Nephron progenitor cell (in vitro differentiated cells): ENCODE results near the gene CFAP46.

Experiments
- DNase-seq: peaks from one replicate; pipeline ENCODE4 v3.0.0; 2021
- H3K27ac Mint-ChIP-seq: 2 replicates; pipeline ENCODE4 v1.8.0; 2021; ENCODE audit warnings: mild to moderate bottlenecking, moderate library complexity, mixed read lengths
- H3K27me3 Mint-ChIP-seq: 2 replicates; pipeline ENCODE4 v1.8.0; 2021; ENCODE audit warnings: mild to moderate bottlenecking, low read depth, mixed read lengths; ENCODE audit not compliant: poor library complexity
- H3K36me3 Mint-ChIP-seq: 2 replicates; pipeline ENCODE4 v1.8.0; 2021; ENCODE audit warnings: low read depth, mixed read lengths
- H3K4me1 Mint-ChIP-seq: 2 replicates; pipeline ENCODE4 v1.8.0; 2021; ENCODE audit warnings: mixed read lengths
- H3K4me3 Mint-ChIP-seq: 2 replicates; pipeline ENCODE4 v1.8.0; 2021; ENCODE audit warnings: mild to moderate bottlenecking, moderate library complexity, mixed read lengths
- H3K9me3 Mint-ChIP-seq: 2 replicates; pipeline ENCODE4 v1.8.0; 2021; ENCODE audit warnings: mild to moderate bottlenecking, moderate library complexity, mixed read lengths
- CTCF ChIP-seq: fragments of 200-600 bp; sonication (generic); IDR thresholded peaks from 2 replicates; pipeline ENCODE4 v1.5.0; 2021; ENCODE audit warnings: antibody characterized with exemption

CFAP46 gene

GRCh38 chr10:132945125-132945893 is 2.9 kb upstream of the CFAP46 start:
- Mint-ChIP-seq H3K36me3 (no peaks in the 10 kb centered on the region), H3K27me3 (peaks cover 51% of the 10 kb centered on the region), H3K27ac (no peak overlapping the region), H3K4me1 (peaks cover 13% of the 10 kb centered on the region), H3K9me3 (no peaks in the 10 kb centered on the region), H3K4me3 (no peak overlapping the region)
- no peak for TF ChIP-seq CTCF
- DNase-seq, result no peak

DNA sequence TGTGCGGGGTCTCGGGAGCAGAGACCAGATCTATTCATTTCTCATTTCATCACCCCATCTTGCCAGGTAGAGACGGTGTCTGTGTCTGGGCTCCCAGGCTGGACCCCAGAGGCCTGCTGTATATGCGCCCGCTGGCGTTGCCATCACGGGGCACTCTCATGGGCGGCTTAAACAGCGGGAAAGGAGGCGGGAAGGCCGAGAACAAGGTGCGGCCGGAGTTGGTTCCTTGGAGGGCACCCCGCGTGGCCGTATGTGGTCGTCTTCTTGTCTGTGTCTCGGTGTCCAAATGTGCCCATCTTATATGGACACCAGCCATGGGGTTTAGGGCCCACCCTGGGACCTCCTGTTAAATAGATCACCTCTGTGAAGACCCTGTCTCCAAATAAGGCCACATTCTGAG is 2.1 kb upstream of the CFAP46 start:
- Mint-ChIP-seq H3K4me1 (peaks cover 13% of the 10 kb centered on the region), H3K4me3 (peak overlapping the region; percentile 25), H3K36me3 (no peaks in the 10 kb centered on the region), H3K27ac (peak overlapping the region; percentile 29), H3K9me3 (no peaks in the 10 kb centered on the region), H3K27me3 (peaks cover 49% of the 10 kb centered on the region)
- DNase-seq, result no peak
- TF ChIP-seq CTCF, result no peak

GRCh38 chr10:132943791-132944404 is 1.5 kb upstream of the CFAP46 start:
- Mint-ChIP-seq H3K4me1 (peaks cover 13% of the 10 kb centered on the region), H3K9me3 (no peaks in the 10 kb centered on the region), H3K36me3 (no peaks in the 10 kb centered on the region), H3K27ac (no peak overlapping the region), H3K4me3 (peak overlapping the region; percentile 55), H3K27me3 (peaks cover 43% of the 10 kb centered on the region)
- TF ChIP-seq CTCF, result no peak
- DNase-seq, result no peak

- Mint-ChIP-seq H3K27me3 (peaks cover 39% of the 10 kb centered on the region), H3K4me3 (peak overlapping the region; percentile 90), H3K27ac (no peak overlapping the region), H3K4me1 (peaks cover 20% of the 10 kb centered on the region), H3K36me3 (no peaks in the 10 kb centered on the region), H3K9me3 (no peaks in the 10 kb centered on the region)
- no peak for DNase-seq
- TF ChIP-seq CTCF, result no peak
Measured at GRCh38 chr10:132943058-132943790, 854 bp upstream of the CFAP46 start.

DNA sequence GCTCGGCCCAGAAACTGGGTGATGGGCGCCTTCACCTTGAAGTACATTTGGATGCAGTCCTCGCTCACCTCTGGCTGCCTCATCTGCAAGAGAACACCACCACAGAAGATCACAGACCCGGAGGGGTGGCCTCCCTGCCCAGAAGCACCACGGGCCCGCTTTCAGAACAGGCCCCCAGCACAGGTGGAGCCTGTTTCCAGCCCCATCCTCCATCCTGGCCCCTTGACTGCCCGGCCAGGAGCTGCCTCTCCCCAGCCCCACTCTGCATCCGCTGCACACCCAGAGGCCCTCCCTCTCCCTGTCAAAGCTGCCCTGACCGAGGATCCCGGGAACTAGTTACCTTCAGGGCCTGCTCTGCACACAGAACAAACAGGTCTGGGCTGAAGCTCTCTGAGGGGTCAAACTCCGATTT is 724 bp downstream of the CFAP46 start:
- Mint-ChIP-seq H3K36me3 (no peaks in the 10 kb centered on the region), H3K4me1 (peaks cover 22% of the 10 kb centered on the region), H3K27me3 (peaks cover 37% of the 10 kb centered on the region), H3K9me3 (no peaks in the 10 kb centered on the region), H3K27ac (no peak overlapping the region), H3K4me3 (peak overlapping the region; percentile 82)
- no peak for TF ChIP-seq CTCF
- DNase-seq, result no peak
